Measurements from ENCODE around the gene NRP2. TPM values are rescaled to one million over a fixed set of nuclear protein-coding genes. Genes with fewer than 3 reads are reported as not detected.

The NRP2 gene
- total RNA-seq, 4 donors from 2014 or later = 35.9 to 156 (median 114) TPM

DNA sequence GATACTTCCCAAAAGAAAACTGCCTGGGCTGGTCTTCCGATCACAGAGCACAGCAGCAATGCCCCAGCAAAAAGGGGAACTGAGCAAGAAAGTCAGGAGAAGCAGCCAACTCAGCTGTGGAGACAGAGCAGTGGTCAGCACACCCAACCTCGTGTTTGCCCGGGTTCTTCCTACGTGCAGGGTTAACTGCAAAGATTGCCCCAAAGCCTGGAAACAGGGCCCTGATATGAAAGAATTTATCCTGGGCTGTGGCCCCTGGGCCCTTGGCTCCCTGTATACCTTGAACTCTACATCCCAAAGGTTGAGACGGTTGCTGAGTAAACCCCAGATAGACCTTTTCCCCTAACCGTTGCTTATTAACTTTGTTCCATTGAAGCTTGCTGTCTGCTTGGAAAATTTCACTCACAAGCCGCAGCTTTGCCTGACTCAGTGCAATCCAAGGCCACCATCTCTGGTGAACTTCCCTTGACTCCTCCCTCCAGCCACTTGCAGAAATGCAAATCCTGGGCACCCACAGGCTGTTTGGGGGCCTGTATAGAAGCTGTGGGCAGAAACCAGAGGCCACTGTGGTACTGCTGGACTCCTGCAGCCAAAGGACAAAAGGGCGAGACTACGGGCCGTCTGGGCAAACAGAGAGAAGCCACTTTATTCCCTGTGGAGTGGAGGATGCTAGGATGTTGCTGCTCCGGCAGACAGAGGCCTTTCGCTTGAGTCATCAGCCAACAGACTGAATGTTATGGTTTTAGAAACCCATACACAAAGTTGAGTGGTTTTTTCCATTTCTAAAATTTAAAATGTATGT, 18.2 kb downstream of the NRP2 start:
- intact Hi-C loops (cut with DNase I; ENCODE audit: low total_unique reads) = no loop called here

GRCh38 chr2:205701509-205701908, 19.2 kb downstream of the NRP2 start:
- no peaks in the 10 kb centered on the region for H3K36me3 ChIP-seq
- intact Hi-C loops (cut with DNase I; ENCODE audit: low total_unique reads) = no loop called here
- no peak for TF ChIP-seq CTCF (IDR thresholded peaks at IDR 0.05)
- TF ChIP-seq POLR2A (IDR thresholded peaks at IDR 0.05) = no peak
- no peaks in the 10 kb centered on the region for H3K9me3 ChIP-seq
- H3K4me1 ChIP-seq = peaks cover 23 to 42% of the 10 kb centered on the region in 2 donors
- DNase-seq = no peak
- no peaks in the 10 kb centered on the region for H3K27me3 ChIP-seq
- peak overlapping the region; percentile 98 for H3K27ac ChIP-seq
- no peak overlapping the region for H3K4me3 ChIP-seq

More for the DNA sequence above, 18.2 kb downstream of the NRP2 start:
- Histone ChIP-seq H3K4me1 (peaks cover 30 to 33% of the 10 kb centered on the region in 2 donors), H3K4me3 (no peak overlapping the region), H3K27ac (peak overlapping the region; percentile 98), H3K9me3 (no peaks in the 10 kb centered on the region), H3K36me3 (no peaks in the 10 kb centered on the region), H3K27me3 (no peaks in the 10 kb centered on the region)
- TF ChIP-seq CTCF (IDR thresholded peaks at IDR 0.05) = no peak
- DNase-seq = no peak

- H3K27ac ChIP-seq = peak overlapping the region; percentile 98
- TF ChIP-seq CTCF (IDR thresholded peaks at IDR 0.05) (no peak), POLR2A (IDR thresholded peaks at IDR 0.05) (no peak)
- H3K4me3 ChIP-seq = no peak overlapping the region
- H3K36me3 ChIP-seq = no peaks in the 10 kb centered on the region
- H3K9me3 ChIP-seq = no peaks in the 10 kb centered on the region
- H3K27me3 ChIP-seq = no peaks in the 10 kb centered on the region
- intact Hi-C loops (cut with DNase I; ENCODE audit: low total_unique reads) = no loop called here
- H3K4me1 ChIP-seq = peaks cover 29 to 47% of the 10 kb centered on the region in 2 donors
- no peak for DNase-seq
These were observed 20.3 kb downstream of the NRP2 start for GRCh38 chr2:205702576-205702975.

DNA sequence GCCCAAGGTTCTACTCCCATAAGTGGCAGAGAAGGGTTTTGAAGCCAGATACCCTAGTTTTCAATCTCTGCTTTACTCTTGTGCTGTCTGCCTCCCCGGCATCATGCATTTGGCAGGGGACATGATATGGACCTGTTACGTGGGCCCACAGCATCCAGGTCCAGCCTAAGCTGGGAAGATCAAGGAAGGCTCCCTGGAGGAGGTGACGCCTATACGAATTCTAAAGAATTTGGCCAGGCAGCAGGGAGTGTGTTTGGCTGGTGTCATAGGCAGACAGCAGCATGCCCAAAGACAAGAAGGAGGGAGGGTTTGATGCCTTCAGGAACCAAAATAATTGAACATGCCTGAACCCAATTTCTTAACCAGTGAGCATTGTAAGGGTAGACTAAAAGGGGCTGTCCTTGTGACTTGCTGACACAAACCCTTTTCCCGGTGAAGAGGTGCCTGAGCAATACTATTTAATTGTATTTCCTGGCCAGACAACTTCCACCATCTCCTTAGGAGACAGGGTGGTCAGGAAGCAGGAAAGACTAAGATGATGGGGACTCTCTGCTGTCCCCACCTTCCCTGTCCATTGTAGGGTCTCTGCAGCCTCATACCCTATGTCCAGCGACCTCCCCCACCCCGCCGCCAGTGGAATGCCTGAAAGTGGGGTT, 21.3 kb downstream of the NRP2 start:
- TF ChIP-seq POLR2A (IDR thresholded peaks at IDR 0.05) (no peak), CTCF (IDR thresholded peaks at IDR 0.05) (no peak)
- DNase-seq = no peak
- Histone ChIP-seq H3K4me1 (peaks cover 36 to 54% of the 10 kb centered on the region in 2 donors), H3K27me3 (no peaks in the 10 kb centered on the region), H3K27ac (peak overlapping the region; percentile 98), H3K36me3 (no peaks in the 10 kb centered on the region), H3K9me3 (no peaks in the 10 kb centered on the region), H3K4me3 (no peak overlapping the region)
- intact Hi-C loops (cut with DNase I; ENCODE audit: low total_unique reads) = no loop called here

GRCh38 chr2:205704127-205704741, 21.9 kb downstream of the NRP2 start:
- Histone ChIP-seq H3K4me1 (peaks cover 36 to 54% of the 10 kb centered on the region in 2 donors), H3K36me3 (no peaks in the 10 kb centered on the region), H3K9me3 (no peaks in the 10 kb centered on the region), H3K4me3 (no peak overlapping the region), H3K27ac (peak overlapping the region; percentile 98), H3K27me3 (no peaks in the 10 kb centered on the region)
- TF ChIP-seq CTCF (IDR thresholded peaks at IDR 0.05) (no peak), POLR2A (IDR thresholded peaks at IDR 0.05) (no peak)
- intact Hi-C loops (cut with DNase I; ENCODE audit: low total_unique reads) = no loop called here
- DNase-seq = no peak
